Left renal cortex interstitium (tissue), 4 donors: Measurements from ENCODE around the gene TCHH. TPM values are rescaled to one million over a fixed set of nuclear protein-coding genes. Genes with fewer than 3 reads are reported as not detected.

ENCODE experiments used
- DNase-seq, 4 donors: peaks; one replicate each; pipeline ENCODE4 v3.0.0-alpha.2; 2013; ENCODE audit warnings: low read depth in 4 of 4, low spot score in 2 of 4, missing footprints in 1 of 4
- polyA plus RNA-seq, 4 donors: library from polyadenylated mRNA; unstranded; fragments of 120-200 nt; gene quantifications; one replicate each; pipeline ENCODE4 v1.2.1, GENCODE V29; 2013; ENCODE audit not compliant: insufficient read length in 4 of 4

TCHH gene
- polyA plus RNA-seq, 4 donors = 0.05 to 0.08 (median 0.06) TPM

GRCh38 chr1:152067150-152067549 is 48.1 kb downstream of the TCHH start:
- DNase-seq = no peak

GRCh38 chr1:152061952-152062351 is 53.3 kb downstream of the TCHH start:
- no peak for DNase-seq

Other genes with a start within 250 kb of the TCHH start
- 10 to 100 TPM; 18.1 to 44.6 (median 31.7) TPM for gene THEM4, start 205.9 kb downstream of the TCHH start, polyA plus RNA-seq
- 100 to 1,000 TPM; 194 to 269 (median 233) TPM for gene S100A10, start 121.6 kb downstream of the TCHH start, polyA plus RNA-seq
- 100 to 1,000 TPM; 215 to 317 (median 278) TPM for gene S100A11, start 78.4 kb downstream of the TCHH start, polyA plus RNA-seq
- gene TCHHL1, start 26.4 kb downstream of the TCHH start, polyA plus RNA-seq = not detected
- not detected for gene RPTN, start 43.8 kb upstream of the TCHH start, polyA plus RNA-seq
- gene HRNR, start 108.7 kb upstream of the TCHH start, polyA plus RNA-seq = 1 to 10 TPM in 1 of 4 donors, under 1 TPM in 3; 0.11 to 1.7 (median 0.52) TPM
- 1 to 10 TPM; 2.1 to 3.2 (median 2.9) TPM for gene FLG, start 209.8 kb upstream of the TCHH start, polyA plus RNA-seq
- gene FLG2, start 244.6 kb upstream of the TCHH start, polyA plus RNA-seq = under 1 TPM; 0.04 to 0.35 (median 0.15) TPM